LNCaP clone FGC (cell line): ENCODE results near the gene BICDL2.

ENCODE experiments used
- DNase-seq: peaks from one replicate; pipeline ENCODE4 v3.0.0-alpha.2; 2011; ENCODE audit warnings: low read depth
- H3K4me3 ChIP-seq: 2 replicates; pipeline ENCODE4 v1.5.1; 2011; ENCODE audit warnings: mild to moderate bottlenecking, low read depth, low read length, control low read depth
- TF ChIP-seq, protein P1 (sequence below): IDR thresholded peaks from 2 replicates; pipeline ENCODE4 v1.5.1; 2012; ENCODE audit warnings: mild to moderate bottlenecking; ENCODE audit not compliant: control insufficient read depth, insufficient read depth; ENCODE audit errors: extremely low read depth

BICDL2 gene

DNA sequence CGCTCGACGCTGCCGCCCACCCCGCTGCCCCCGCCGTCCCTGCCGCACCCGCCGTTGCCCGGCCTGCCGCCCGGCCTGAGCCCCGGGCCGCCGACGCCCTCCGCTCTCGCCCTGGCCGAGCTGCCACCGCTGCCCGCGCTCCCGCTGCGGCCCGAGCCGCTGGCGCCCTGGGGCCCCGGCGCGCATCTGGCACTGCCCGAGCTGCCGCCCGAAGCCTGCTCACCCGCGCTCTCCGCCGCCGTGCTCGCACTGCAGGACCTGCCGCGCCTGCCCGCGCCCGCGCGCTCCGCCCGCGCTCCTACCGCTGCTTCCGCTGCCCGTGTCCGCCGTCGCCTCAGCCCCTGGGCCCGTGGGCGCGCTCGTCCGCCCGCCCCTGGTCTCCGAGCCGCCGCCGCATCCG is 32.4 kb downstream of the BICDL2 start:
- no peak for DNase-seq
- TF ChIP-seq, protein P1, sequence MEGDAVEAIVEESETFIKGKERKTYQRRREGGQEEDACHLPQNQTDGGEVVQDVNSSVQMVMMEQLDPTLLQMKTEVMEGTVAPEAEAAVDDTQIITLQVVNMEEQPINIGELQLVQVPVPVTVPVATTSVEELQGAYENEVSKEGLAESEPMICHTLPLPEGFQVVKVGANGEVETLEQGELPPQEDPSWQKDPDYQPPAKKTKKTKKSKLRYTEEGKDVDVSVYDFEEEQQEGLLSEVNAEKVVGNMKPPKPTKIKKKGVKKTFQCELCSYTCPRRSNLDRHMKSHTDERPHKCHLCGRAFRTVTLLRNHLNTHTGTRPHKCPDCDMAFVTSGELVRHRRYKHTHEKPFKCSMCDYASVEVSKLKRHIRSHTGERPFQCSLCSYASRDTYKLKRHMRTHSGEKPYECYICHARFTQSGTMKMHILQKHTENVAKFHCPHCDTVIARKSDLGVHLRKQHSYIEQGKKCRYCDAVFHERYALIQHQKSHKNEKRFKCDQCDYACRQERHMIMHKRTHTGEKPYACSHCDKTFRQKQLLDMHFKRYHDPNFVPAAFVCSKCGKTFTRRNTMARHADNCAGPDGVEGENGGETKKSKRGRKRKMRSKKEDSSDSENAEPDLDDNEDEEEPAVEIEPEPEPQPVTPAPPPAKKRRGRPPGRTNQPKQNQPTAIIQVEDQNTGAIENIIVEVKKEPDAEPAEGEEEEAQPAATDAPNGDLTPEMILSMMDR, result no peak
- H3K4me3 ChIP-seq, result no peak overlapping the region

DNA sequence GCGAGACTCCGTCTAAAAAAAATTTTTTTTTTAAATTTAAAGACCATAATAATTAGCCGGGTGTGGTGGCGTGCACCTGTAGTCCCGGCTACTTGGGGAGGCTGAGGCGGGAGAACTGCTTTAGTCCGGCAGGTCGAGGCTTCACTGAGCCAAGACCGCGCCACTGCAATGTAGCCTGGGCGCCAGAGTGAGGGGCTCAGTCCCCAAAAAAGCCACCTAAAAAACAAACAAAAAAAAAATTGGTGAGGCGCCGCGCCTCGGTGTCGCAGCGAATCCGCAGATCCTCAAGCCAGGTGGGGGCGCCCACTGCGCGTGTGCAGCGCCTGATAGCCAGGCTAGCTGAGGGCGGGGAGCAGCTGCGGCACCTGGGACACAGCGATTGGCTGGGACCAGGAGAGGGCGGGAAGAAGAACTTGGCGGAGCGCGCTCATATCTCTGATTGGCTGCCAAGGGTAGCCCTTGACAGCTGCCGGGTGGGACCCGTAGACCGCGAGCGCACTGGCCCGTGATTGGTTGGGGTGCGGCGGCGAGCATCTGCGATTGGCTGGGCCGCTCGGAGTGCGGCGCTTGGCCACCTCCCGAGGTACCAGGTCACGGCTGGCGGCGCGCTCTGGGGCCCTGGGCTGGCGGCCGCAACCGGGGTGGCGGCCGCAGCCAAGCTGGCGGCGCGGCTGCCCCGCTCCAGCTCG is 33.0 kb downstream of the BICDL2 start:
- TF ChIP-seq, protein P1, result peak; percentile 74
- peak; percentile 98 for DNase-seq
- peak overlapping the region; percentile 23 for H3K4me3 ChIP-seq

- DNase-seq, result no peak
- TF ChIP-seq, protein P1, result no peak
- no peak overlapping the region for H3K4me3 ChIP-seq
These were observed 35.4 kb downstream of the BICDL2 start for GRCh38 chr16:3001316-3001715.

- no peak overlapping the region for H3K4me3 ChIP-seq
- TF ChIP-seq, protein P1, result no peak
- no peak for DNase-seq
These were observed 36.2 kb downstream of the BICDL2 start for GRCh38 chr16:3000540-3000939.

DNA sequence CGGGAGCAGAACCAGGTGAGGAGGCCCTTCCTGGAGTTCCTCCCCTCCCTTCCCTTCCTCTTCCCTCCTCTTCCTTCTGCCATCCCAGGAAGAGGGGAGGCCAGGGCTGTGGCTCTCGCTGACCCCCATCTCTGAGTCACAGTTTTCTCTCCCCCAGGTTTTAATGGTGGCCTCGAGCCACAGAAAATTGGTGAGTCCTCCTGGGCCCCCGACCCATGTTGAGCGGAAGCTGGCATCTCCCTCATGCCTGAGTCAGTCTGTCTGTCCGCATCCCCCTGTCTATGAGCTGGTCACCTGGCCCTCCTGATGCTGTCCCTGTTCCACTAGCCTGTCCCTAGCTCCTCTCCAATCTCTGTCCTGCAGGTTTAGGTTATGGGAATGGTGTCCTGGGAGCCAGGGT is 36.8 kb downstream of the BICDL2 start:
- no peak for DNase-seq
- TF ChIP-seq, protein P1, result no peak
- H3K4me3 ChIP-seq, result no peak overlapping the region

DNA sequence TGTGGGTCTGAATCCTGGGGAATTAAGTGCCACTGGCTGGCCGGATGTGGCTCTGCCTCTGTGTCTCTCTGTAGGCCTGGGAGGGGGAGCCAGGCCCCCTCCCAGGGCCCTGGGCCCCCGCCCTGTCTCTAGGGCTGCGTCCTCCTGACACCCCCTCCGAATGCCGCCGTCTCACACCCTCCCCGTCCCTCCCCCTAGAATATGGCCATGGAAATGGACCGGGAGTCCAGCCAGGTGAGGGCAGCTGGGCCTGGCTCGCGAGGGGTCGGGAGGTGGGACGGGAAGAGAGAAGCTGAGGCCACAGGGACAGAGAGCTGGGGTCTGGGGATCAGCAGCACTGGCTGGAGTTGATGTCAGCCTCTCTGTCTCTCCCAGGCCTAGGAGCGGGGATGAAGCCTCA is 40.4 kb downstream of the BICDL2 start:
- H3K4me3 ChIP-seq, result no peak overlapping the region
- TF ChIP-seq, protein P1, result no peak
- DNase-seq, result no peak
